HG03469 (cell line): ENCODE data around the gene ATP1A4.
"Not testable (repeated sequence)": the region's sequence is repeated elsewhere in the genome, so short reads cannot be mapped to it uniquely, and the experiment has no call there.

ENCODE experiments used
- ATAC-seq: cut with Tn5 transposase; IDR thresholded peaks from one replicate; pipeline ENCODE4 v1.9.1; 2021; ENCODE audit warnings: mild to moderate bottlenecking, moderate library complexity, moderate number of reproducible peaks; ENCODE audit not compliant: unreplicated experiment

The ATP1A4 gene

DNA sequence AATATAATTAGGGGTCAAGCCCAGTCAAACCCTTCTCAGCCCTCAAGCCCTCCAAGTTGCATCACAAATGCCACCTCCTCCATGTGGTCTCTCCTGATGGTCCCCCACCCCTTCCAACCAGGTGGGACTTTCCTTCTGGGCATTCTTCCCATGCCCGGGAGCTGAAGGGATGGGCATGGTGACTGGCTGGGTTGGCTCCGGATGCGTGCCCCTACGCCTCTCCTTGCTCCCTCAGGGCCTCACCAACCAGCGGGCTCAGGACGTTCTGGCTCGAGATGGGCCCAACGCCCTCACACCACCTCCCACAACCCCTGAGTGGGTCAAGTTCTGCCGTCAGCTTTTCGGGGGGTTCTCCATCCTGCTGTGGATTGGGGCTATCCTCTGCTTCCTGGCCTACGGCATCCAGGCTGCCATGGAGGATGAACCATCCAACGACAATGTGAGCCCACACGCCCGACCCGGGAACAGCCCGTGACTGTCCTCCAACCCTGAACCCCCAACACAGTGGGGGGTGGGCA lies 28.4 kb upstream of the ATP1A4 start:
- no peak for ATAC-seq

DNA sequence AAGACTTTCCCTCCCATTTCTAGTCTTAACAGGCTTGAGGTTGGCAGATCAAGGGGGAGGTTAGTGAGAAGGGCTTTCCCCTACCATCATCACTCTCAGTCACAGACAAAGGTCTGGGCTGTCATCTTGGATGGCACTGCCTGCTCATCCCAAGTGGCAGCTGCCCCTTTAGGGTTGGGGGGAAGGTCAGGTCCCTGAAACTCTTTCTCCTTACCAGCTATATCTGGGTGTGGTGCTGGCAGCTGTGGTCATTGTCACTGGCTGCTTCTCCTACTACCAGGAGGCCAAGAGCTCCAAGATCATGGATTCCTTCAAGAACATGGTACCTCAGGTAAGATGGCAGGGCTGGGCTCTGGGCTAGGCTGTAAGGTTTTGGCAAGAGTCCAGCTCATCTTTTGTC lies 27.7 kb upstream of the ATP1A4 start:
- no peak for ATAC-seq

DNA sequence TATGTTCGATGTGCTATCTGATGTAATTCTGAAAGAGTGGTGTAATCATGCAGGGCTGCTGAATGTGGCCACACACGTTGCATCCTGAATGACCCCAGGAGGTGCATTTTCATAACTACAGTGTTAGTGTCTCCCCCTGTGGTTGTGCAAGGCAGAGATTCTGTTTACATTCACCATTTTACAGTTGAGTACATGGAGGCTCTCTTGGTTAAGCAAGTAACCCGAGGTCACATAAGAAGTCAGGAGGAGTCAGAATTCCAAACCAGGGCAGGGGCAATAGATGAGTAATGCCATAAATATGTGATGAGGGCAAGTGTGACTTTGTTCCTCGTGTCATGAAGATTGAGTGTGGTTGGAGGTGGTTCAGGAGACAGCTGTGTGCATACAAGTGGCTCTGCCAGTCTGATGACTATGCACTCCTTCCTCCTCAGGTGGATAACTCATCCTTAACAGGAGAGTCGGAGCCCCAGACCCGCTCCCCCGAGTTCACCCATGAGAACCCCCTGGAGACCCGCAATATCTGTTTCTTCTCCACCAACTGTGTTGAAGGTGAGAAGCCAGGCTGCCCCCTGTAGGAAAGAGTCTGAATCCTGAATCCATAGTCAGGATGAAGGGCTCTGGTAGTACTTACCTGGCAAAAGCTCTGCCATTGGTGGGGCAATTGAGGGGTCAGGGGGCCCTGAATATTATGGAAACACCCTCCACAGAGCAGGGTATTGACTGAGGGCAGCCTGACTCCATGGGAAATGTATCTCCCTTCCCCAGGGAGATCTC lies 26.5 kb upstream of the ATP1A4 start:
- no peak for ATAC-seq

DNA sequence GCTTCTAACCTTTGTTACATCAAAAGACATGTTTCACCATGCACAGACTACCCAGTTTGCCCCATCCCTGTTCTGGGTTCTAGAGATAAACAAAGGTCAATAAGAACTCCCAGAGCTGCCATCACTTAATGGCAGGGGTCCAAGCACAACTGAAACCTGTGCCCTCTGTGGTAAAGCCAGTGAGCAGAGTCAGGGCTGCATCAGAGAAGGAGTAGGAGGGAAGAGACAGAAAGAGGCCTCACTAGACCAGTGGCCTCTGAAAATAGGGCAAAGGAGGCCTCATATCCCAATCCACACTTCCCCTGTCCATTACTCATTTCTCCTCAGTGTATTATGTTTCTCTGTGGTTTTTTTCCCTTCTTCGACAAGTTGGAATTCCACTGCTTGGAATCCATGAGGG lies 25.7 kb upstream of the ATP1A4 start:
- ATAC-seq: no peak

DNA sequence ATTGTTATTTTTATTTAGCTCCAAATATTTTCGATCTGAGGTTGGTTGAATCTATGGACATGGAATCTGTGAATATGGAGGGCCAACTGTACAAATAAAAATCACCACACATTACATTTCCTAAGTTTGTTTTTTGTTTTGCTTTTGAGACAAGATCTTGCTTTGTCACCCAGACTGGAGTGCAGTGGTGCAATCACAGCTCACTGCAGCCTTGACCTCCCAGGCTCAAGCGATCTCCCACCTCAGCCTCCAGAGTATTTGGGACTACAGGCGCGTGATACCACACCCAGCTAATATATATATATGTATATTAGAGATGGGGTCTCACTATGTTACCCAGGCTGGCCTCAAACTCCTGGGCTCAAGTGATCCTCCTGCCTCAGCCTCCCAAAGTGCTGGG lies 25.1 kb upstream of the ATP1A4 start:
- ATAC-seq: not testable (repeated sequence)

DNA sequence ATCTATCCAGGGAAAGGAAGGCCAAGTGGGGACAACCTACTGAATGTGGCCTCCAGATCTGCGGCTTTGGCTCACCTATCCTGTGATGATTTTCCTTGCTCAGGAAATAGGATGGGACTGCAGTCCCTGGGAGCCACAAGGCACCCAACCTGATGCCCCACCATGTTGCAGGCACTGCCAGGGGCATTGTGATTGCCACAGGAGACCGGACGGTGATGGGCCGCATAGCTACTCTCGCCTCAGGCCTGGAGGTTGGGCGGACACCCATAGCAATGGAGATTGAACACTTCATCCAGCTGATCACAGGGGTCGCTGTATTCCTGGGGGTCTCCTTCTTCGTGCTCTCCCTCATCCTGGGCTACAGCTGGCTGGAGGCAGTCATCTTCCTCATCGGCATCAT lies 24.0 kb upstream of the ATP1A4 start:
- no peak for ATAC-seq

DNA sequence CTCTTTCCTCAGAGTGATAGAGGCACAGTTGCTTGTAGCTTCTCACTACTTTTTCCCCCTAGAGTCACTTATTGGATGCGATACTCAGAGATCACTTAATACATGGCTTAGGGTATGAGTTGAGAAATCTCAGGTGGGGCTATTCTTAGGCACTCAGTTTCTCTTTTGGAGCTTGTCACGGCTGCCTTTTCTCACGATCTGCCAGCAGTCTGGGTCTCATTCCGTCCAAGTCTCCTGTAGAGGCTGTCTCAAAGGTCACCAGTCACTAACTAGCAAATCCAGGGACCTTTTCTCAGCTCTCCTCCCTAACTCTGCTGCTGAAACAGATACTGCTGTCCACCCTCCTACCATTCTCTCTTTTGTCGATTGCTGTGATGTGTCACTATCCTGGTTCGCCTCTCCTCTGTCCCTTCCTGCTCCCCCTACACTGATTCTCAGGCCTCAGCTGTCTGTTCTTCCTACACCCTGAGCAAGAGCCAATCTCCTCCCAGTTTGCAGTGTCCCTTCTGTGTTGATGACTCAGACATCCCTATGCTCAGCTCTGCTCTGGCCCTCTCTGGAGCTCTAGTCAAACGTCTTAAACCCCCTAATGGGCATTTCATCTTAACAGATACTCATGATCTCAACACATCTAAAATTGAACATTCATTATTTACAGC lies 23.4 kb upstream of the ATP1A4 start:
- ATAC-seq: no peak

DNA sequence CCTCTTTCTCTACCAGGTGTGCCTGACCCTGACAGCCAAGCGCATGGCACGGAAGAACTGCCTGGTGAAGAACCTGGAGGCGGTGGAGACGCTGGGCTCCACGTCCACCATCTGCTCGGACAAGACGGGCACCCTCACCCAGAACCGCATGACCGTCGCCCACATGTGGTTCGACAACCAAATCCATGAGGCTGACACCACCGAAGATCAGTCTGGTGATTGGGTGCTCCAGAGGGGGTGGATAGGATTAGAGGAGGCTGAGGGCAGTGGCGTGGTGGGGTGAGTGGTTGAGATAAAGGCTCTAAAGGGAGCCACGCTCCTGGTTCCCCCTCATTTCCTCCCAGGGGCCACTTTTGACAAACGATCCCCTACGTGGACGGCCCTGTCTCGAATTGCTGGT lies 22.8 kb upstream of the ATP1A4 start:
- no peak for ATAC-seq

DNA sequence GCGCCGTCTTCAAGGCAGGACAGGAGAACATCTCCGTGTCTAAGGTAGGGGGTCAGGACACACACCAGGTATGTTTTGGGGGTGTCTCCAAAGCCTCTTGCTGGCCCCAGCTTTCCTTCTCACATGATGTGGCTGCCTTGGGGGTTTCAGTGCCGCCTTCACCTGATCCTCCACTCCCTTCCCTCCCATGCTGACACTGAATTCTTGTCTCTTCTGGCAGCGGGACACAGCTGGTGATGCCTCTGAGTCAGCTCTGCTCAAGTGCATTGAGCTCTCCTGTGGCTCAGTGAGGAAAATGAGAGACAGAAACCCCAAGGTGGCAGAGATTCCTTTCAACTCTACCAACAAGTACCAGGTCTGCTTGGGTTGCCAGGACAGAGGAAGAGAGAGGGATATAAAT lies 22.4 kb upstream of the ATP1A4 start:
- no peak for ATAC-seq

DNA sequence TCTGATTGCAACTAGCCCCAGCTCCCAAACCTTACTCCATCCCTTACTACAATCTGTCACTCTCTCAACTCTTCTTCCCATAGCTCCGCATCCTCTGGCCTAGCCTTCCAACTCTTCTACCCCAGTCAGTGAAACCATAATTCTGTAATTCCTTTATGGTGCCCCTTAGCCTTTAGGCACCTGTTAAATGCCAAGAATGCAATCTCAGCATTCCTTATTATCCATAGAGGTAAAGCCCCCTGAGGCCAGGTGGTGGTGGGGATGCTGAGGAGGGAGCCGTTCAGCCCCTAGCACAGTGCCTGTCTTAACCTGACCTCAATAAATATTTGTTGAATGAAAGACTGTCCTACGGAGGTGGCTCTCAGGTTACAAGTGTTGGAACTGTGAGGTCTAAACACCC lies 21.8 kb upstream of the ATP1A4 start:
- ATAC-seq: no peak

DNA sequence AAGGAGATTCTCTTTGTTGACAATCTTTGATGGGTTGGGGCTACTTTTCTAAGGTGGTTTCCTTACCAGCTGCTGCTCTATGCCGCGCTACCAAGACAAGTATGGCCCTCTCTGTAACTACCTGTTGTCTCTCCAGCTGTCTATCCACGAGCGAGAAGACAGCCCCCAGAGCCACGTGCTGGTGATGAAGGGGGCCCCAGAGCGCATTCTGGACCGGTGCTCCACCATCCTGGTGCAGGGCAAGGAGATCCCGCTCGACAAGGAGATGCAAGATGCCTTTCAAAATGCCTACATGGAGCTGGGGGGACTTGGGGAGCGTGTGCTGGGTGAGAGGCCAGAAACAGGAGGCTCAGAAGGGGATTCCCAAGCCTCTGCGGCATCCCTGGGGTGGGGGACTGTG lies 21.4 kb upstream of the ATP1A4 start:
- no peak for ATAC-seq

DNA sequence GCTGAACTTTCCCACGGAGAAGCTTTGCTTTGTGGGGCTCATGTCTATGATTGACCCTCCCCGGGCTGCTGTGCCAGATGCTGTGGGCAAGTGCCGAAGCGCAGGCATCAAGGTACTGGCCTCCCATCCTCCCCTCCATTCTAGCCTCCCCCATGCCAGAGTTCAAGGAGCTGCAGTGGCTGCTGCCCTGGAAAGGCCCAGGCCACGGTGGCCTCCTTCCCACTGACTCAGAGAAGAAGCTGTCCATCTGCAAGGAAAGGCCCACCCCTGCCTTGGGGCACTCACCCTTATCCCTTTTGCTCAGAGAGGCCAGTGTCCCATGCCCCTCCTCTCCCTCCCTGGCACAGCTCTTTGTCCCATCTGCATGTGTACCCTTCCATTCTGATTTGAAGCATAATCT lies 20.9 kb upstream of the ATP1A4 start:
- ATAC-seq: no peak

DNA sequence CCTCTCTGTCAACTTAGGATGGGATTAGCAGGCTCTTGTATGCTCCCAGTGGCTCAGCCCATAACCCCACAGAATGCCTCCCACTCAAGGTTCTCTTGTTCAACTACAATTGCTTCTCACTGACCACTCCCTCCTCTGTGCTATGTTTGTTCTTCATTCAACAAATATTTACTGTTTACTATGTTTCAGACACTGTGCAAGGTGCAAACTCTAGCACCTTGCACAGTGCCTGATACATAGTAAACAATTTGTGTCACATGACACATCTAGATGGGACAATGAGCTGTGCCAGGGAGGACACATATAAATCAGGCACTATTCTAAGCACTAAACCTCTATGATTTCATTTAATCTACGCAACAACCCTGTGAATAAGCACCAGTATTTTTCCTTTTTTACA lies 20.5 kb upstream of the ATP1A4 start:
- ATAC-seq: no peak

DNA sequence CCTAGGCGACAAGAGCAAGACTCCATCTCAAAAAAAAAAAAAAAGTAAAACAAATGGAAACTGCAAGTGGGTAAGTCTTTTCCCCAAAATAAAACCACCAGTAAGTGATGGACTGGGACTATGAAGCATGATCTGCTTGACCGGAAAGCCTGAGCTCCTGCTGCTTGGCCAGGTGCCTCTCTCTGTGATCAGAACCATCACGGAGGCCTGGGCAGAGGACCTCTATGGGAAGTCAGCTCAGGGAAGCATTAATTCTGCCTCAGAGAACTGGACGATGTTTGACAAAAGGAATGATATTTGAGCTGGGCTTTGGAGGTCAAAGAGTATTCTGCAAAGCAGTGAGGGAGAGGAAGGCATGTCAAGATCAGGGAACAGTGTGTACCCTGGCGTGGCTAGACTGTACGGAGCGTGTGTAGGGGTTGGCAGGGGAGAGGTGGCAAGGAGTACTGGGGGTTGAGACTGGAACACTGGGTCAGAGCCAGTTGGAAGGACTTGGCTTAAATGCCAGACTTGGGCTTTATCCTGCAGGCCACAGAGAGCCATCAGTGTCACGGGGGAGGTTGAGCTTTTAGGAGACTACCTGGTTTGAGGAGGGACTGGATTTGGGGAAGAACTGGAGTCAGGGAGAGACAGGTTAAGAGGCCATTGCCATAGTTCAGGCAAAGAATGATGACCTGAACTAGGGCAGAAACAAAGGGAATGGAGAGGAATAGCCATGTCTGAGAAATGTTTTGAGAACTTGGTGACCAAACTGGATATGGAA lies 19.4 kb upstream of the ATP1A4 start:
- ATAC-seq: no peak

DNA sequence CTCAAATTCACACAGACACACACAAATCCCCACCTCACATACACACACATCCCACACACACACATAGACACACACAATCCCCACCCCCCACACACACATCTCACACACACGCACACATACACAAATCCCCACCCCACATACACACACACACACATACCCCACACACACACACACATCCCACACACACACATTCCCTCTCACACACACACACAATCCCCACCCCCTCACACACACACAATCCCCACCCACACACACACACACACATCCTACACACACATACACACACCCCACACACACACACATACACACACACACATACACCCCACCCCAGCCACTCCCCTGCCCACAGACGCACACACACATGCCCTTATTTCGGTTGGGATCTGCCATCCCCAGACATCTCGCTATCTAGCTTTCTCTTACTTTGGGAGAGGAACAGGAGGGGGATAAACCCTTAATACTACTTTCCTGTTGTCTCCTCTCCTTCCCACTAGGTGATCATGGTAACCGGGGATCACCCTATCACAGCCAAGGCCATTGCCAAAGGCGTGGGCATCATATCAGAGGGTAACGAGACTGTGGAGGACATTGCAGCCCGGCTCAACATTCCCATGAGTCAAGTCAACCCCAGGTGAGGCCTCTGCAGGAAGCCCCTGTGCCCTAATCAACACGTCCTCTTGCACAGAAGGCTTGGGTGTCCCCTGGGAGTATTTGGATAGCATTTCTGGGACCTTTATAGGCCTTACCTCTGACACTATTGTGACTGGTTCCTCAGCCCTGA lies 17.2 kb upstream of the ATP1A4 start:
- ATAC-seq: no peak

DNA sequence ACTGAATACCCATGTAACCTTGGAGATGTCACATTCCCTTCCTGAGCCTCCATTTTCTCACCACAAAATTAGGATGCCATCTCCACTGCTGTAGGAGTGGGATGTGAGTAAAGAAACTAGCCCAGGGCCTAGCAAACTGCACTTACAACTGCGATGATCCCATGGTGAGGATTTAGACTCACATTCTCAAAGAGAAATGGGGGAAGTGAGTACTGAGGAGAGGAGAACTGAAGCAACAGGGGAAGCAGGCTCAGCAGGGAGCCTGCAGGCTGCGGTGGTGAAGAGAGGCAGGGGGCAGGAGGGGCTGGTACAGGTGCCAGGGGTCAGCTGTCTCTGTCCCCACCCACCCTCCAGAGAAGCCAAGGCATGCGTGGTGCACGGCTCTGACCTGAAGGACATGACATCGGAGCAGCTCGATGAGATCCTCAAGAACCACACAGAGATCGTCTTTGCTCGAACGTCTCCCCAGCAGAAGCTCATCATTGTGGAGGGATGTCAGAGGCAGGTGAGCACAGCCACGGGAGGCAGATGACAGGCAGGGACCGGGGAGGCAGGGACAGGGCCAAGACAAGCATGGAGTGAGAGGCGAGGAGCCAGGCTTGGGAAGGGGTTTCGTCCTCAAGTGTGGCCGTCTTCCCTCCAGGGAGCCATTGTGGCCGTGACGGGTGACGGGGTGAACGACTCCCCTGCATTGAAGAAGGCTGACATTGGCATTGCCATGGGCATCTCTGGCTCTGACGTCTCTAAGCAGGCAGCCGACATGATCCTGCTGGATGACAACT lies 16.4 kb upstream of the ATP1A4 start:
- ATAC-seq: no peak

DNA sequence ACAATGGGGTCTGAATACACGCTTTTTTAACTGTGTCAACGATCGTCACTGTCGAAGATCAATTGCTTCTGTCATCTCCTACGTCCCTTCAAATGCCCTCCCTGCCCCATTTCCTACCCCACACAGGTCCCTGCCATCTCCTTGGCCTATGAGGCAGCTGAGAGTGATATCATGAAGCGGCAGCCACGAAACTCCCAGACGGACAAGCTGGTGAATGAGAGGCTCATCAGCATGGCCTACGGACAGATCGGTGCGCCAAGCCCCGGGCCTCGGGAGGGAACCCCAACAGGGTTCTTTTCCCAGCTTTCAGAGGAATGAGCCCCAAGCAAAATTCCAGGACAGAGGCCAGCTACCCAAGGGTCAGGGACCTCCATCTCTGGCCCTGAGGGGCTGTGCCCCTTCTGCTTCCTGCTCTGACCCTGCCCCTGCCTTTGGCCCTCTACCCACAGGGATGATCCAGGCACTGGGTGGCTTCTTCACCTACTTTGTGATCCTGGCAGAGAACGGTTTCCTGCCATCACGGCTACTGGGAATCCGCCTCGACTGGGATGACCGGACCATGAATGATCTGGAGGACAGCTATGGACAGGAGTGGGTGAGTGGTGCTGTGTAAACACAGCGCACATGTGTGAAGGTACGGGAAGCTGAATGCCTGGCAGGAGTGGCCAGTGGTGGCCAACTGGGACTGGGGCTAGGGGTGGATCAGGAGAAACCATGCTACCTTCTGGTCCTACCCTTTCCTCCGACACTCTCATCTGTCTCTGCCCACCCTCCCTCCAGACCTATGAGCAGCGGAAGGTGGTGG lies 15.1 kb upstream of the ATP1A4 start:
- ATAC-seq: no peak

DNA sequence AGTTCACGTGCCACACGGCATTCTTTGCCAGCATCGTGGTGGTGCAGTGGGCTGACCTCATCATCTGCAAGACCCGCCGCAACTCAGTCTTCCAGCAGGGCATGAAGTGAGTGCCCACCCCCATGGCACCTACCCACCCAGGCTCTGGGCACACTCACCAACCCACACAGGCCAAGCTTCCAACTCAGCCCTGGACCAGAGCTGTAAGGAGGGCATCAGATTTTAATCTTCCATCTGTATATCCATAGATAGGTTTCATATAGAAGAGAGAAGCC lies 14.5 kb upstream of the ATP1A4 start:
- no peak for ATAC-seq

DNA sequence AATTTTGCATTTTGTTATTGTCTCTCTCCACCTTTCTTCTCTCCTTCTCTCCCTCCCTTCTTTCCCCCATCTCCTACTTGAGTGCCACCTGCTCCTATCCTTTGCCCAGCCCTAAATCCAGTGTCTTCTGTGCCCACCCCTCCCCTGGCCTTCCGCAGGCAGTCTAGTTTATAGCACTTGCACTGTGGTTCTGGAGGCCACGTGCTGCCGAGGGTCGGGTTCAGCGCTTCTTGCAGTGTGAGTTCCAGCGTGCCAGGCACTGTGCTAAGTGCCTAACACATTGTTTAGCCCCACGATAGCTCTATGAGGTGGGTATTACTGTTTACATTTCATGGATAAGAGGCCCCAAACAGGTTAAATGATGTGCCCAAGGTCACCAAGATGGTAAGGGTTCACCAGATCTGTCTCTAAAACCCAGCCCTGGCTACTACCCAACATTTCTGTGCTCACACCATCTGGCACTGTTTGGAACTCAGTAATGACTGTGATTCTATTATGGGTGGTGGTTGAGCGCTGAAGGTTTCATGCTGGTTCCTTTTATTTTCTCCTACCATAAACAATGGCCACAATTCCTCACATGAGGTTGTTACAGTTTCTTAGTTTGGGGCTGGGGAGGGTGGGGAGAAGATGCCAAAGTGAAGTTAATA lies 14.1 kb upstream of the ATP1A4 start:
- ATAC-seq: no peak
